ENCODE data around the gene EIF1AY. TPM values are rescaled to one million over a fixed set of nuclear protein-coding genes. Genes with fewer than 3 reads are reported as not detected.

The EIF1AY gene
- total RNA-seq, 1 donor from 2014 or later: 221 TPM

Other genes with a start within 250 kb of the EIF1AY start
- not detected for gene RPS4Y2, start 180.3 kb downstream of the EIF1AY start, total RNA-seq